Gastroesophageal sphincter (tissue), 4 donors: ENCODE data around the gene CACNA1I. TPM values are rescaled to one million over a fixed set of nuclear protein-coding genes. Genes with fewer than 3 reads are reported as not detected.

Experiments
- ATAC-seq: fragments of 150-250 bp; one replicate; pipeline ENCODE4 v1.9.1; 2016; ENCODE audit warnings: mild to moderate bottlenecking, moderate library complexity
- H3K27ac ChIP-seq, 4 donors: fragments of 200-600 bp; sonication (generic) in 3 of 4; 1 replicate in 3 of 4; 2 replicates in 1 of 4; pipeline ENCODE4 v1.5.1; 2016 to 2019
- H3K27me3 ChIP-seq: fragments of 200-600 bp; sonication (generic); one replicate; pipeline ENCODE4 v1.5.1; 2019
- H3K36me3 ChIP-seq, 2 donors: fragments of 200-600 bp; sonication (generic); one replicate each; pipeline ENCODE4 v1.5.1; 2019; ENCODE audit warnings: control low read depth in 1 of 2
- H3K4me1 ChIP-seq, 3 donors: fragments of 200-600 bp; sonication (generic); 1 replicate in 2 of 3; 2 replicates in 1 of 3; pipeline ENCODE4 v1.5.1; 2016 to 2019; ENCODE audit warnings: control low read depth in 2 of 3
- H3K4me3 ChIP-seq, 2 donors: fragments of 200-600 bp; sonication (generic); one replicate each; pipeline ENCODE4 v1.5.1; 2019; ENCODE audit warnings: mild to moderate bottlenecking in 1 of 2, moderate library complexity in 1 of 2
- H3K9me3 ChIP-seq, 3 donors: fragments of 200-600 bp; sonication (generic); one replicate each; pipeline ENCODE4 v1.5.1; 2017 to 2019; ENCODE audit warnings: control low read depth in 2 of 3
- EP300 ChIP-seq: sonication (generic); formaldehyde crosslinking; IDR thresholded peaks from one replicate; pipeline ENCODE4 v1.6.1; 2017; ENCODE audit warnings: antibody characterized with exemption, mild to moderate bottlenecking
- POLR2A ChIP-seq, 2 donors: fragments of 450-650 bp; IDR thresholded peaks; one replicate each; pipeline ENCODE4 v1.6.1; 2017; ENCODE audit warnings: antibody characterized with exemption in 2 of 2, mild to moderate bottlenecking in 2 of 2, moderate library complexity in 1 of 2
- POLR2AphosphoS5 ChIP-seq: sonication (generic); formaldehyde crosslinking; IDR thresholded peaks from one replicate; pipeline ENCODE4 v1.6.1; 2017; ENCODE audit warnings: antibody characterized with exemption
- WGBS, 2 donors: methylation state at CpG; one replicate each; pipeline ENCODE4 v1.1.5; 2018; ENCODE audit warnings: low coverage in 1 of 2; 5-methylcytosine and 5-hydroxymethylcytosine counted together
- total RNA-seq, 4 donors: library from RNA; depleted of rRNA; stranded (reverse); fragments of >200 nt; gene quantifications; one replicate each; pipeline ENCODE4 v1.1.0, GENCODE V29; 2016
- TF ChIP-seq, protein P1 (sequence below), 4 experiments: fragments of 200-600 bp in 2 of 4; fragments of 450-650 bp in 2 of 4; sonication (generic) in 1 of 4; IDR thresholded peaks; one replicate each; pipeline ENCODE4 v1.5.1; 2017 to 2019; ENCODE audit warnings: antibody characterized with exemption in 4 of 4, mild to moderate bottlenecking in 2 of 4, moderate library complexity in 2 of 4

CACNA1I gene
- total RNA-seq, 4 donors from 2014 or later, result 0.04 to 0.54 (median 0.11) TPM

DNA sequence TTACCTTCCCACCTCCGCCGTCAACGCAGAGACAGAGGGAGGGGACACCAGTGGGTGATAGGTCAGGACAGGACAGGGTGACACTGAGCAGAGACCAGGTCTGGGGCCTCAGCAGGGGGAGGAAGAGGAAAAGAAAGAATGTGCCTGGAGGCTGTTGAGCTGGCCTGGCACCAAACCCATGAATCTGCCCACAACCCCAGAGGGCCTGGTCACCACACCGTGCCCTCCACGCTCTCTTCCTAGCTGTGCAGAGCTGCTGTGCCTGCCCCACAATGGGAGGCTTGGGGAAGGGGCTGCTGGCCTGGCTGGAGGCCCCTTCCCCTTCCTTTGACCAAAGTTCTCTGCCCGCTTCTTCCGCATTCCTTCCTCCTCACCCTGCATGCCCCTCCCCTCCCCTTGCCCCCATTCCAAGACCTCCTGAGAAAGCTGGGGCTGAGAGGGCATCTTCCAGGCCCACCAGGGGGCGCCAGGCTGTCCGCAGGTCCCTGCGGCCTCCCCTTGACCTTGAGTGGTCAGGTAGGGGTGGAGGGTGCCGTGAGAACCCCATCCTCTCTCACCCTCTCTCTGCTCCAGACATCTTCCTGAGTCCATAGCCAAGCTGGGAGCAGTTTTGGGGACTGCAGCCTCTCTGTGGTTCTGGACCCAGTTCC is 11.0 kb upstream of the CACNA1I start:
- TF ChIP-seq, protein P1, sequence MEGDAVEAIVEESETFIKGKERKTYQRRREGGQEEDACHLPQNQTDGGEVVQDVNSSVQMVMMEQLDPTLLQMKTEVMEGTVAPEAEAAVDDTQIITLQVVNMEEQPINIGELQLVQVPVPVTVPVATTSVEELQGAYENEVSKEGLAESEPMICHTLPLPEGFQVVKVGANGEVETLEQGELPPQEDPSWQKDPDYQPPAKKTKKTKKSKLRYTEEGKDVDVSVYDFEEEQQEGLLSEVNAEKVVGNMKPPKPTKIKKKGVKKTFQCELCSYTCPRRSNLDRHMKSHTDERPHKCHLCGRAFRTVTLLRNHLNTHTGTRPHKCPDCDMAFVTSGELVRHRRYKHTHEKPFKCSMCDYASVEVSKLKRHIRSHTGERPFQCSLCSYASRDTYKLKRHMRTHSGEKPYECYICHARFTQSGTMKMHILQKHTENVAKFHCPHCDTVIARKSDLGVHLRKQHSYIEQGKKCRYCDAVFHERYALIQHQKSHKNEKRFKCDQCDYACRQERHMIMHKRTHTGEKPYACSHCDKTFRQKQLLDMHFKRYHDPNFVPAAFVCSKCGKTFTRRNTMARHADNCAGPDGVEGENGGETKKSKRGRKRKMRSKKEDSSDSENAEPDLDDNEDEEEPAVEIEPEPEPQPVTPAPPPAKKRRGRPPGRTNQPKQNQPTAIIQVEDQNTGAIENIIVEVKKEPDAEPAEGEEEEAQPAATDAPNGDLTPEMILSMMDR (IDR thresholded peaks at IDR 0.05), result peak in 1 of 4 experiments; percentile 28
- TF ChIP-seq EP300, result no peak
- Histone ChIP-seq H3K27me3 (peaks cover 90% of the 10 kb centered on the region), H3K27ac (no peak overlapping the region), H3K4me3 (no peak overlapping the region), H3K36me3 (no peaks in the 10 kb centered on the region), H3K4me1 (peaks cover 0 to 17% (median 8%) of the 10 kb centered on the region in 3 donors), H3K9me3 (no peaks in the 10 kb centered on the region)
- WGBS, 2 donors, result 100% methylated on average over 1 of the region's 11 CpGs; no CpG with 5 or more reads in 1 of the 2 donors
- ATAC-seq, result no peak

DNA sequence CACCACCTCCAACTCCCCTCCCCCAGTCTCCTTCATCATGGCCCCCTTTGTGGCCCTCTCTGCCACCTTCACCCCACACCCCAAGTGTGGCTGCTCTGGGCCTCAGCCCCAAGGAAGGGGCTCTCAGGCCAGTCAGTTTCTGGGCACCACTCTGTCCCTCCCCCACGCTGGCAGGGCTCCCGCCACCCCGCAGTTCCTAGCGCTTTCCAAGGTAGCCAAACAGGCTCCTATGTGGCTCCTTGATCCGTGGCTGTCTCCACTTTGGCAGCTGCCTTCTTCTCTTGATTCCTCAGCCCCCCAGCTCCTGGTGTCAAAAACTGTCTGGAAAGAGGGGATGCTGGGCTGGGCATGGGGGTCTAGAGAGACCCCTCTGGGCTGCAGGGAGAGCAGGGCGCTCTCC is 10.4 kb upstream of the CACNA1I start:
- H3K27ac ChIP-seq, result no peak overlapping the region
- H3K4me1 ChIP-seq, result peaks cover 0 to 17% (median 8%) of the 10 kb centered on the region in 3 donors
- no peaks in the 10 kb centered on the region for H3K9me3 ChIP-seq
- 44 to 47% methylated on average over 3 to 6 of the region's 6 CpGs for WGBS, 2 donors
- ATAC-seq, result no peak
- TF ChIP-seq POLR2AphosphoS5 (no peak), EP300 (no peak), POLR2A (IDR thresholded peaks at IDR 0.05) (no peak)
- TF ChIP-seq, protein P1 (IDR thresholded peaks at IDR 0.05), result no peak
- peaks cover 96% of the 10 kb centered on the region for H3K27me3 ChIP-seq
- no peaks in the 10 kb centered on the region for H3K36me3 ChIP-seq
- no peak overlapping the region for H3K4me3 ChIP-seq

DNA sequence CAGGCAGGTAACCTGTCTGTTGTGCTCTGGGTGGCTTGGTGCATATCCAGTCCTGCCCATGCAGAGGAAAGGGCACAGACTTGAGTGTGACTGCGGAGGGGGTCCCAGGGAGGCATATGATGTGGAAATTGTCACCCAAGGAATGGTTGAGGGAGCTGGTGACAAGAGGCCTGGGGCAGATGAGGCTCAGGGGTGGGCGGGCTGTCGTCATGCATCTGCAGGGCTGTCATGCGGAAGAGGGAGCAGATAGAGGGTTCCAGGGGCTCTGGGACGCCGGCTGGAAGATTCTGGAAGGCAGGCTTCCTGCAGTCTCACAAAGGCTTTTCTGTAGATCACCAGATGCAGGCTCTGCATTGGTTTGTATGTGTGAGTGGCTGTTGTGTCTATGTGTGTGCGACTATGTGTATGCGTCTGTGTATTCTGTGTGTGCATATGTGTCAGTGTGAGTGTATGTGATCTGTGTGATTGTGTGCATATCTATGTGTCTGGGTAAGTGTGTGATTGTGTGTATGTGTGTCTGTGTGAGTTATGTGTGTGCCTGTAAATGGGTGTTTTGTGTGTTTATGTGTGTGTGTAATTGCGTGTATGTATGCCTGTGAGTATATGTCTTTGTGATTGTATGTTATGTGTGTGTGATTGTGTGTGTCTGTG is 7.6 kb upstream of the CACNA1I start:
- H3K4me1 ChIP-seq, result peaks cover 0 to 8% (median 6%) of the 10 kb centered on the region in 3 donors
- H3K9me3 ChIP-seq, result no peaks in the 10 kb centered on the region
- H3K4me3 ChIP-seq, result no peak overlapping the region
- peaks cover 90% of the 10 kb centered on the region for H3K27me3 ChIP-seq
- ATAC-seq, result no peak
- WGBS, 2 donors, result 66 to 67% methylated on average over 5 to 8 of the region's 9 CpGs
- no peak overlapping the region for H3K27ac ChIP-seq
- TF ChIP-seq, protein P1 (IDR thresholded peaks at IDR 0.05), result no peak
- no peak for TF ChIP-seq POLR2A (IDR thresholded peaks at IDR 0.05)
- TF ChIP-seq POLR2AphosphoS5, result no peak
- no peak for TF ChIP-seq EP300
- no peaks in the 10 kb centered on the region for H3K36me3 ChIP-seq

DNA sequence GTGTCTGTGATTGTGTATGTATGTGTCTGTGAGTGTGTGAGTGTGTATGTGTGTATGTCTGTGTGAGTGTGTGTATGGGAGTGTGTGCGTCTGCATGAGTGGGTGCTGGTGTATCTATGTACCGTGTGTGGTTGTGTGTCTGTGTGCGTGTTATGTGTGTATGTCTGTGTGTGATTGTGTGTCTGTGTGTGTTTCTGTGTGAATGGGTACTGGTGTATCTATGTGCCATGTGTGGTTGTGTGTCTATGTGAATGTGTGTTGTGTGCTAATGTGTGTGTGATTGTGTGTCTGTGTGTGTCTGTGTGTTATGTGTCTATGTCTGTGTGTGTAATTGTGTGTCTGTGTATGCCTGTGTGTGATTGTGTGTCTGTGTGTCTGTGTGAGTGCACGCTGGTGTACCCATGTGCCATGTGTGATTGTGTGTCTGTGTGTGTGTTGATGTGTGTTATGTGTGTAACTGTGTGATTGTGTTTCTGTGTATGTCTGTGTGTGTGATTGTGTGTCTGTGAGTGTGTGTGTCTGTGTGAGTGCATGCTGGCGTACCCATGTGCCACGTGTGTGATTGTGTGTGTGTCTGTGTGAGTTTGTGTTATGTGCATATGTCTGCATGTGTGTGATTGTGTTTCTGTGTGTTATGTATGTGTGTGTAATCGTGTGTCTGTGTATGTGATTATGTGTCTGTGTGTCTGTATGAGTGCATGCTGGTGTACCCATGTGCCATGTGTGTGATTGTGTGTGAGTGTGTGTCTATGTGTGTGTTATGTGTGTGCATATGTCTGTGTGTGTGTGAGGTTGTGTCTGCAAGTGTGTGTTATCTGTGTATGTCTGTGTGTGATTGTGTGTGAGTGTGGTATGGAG is 6.8 kb upstream of the CACNA1I start:
- TF ChIP-seq POLR2A (IDR thresholded peaks at IDR 0.05) (no peak), POLR2AphosphoS5 (no peak)
- Histone ChIP-seq H3K36me3 (no peaks in the 10 kb centered on the region), H3K9me3 (no peaks in the 10 kb centered on the region), H3K27ac (no peak overlapping the region), H3K27me3 (peaks cover 87% of the 10 kb centered on the region), H3K4me1 (no peaks in the 10 kb centered on the region), H3K4me3 (no peak overlapping the region)
- ATAC-seq, result no peak
- WGBS, 2 donors, result 86 to 89% methylated on average over 4 to 6 of the region's 7 CpGs

DNA sequence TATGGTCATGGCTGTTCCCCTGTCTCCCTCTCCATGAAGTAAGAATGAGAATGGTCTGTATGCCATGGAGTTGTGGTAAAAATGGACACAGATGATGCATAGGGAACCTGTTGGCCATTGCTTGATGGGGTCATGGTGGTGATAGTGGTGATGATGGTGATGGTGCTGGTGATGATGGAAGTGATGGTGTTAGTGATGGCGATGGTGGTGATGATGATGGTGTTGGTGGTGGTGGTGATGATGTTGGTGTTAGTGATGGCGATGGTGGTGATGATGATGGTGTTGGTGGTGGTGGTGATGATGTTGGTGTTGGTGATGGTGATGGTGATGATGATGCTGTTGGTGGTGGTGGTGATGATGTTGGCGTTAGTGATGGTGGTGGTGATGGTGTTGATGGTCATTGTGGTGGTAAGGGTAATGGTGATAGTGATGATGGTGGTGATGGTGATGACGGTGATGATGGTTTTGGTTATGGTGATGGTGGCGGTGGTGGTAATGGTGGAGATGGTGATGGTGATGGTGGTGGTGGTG is 5.1 kb upstream of the CACNA1I start:
- WGBS, 2 donors, result 91 to 94% methylated on average over 4 to 5 of the region's 5 CpGs
- H3K4me3 ChIP-seq, result no peak overlapping the region
- H3K27ac ChIP-seq, result no peak overlapping the region
- ATAC-seq, result no peak
- TF ChIP-seq, protein P1 (IDR thresholded peaks at IDR 0.05), result no peak
- no peak for TF ChIP-seq POLR2AphosphoS5
- no peak for TF ChIP-seq EP300
- TF ChIP-seq POLR2A (IDR thresholded peaks at IDR 0.05), result no peak
- no peaks in the 10 kb centered on the region for H3K9me3 ChIP-seq
- peaks cover 79% of the 10 kb centered on the region for H3K27me3 ChIP-seq
- H3K36me3 ChIP-seq, result no peaks in the 10 kb centered on the region
- no peaks in the 10 kb centered on the region for H3K4me1 ChIP-seq
